Left hindlimb (tissue), 1 donor: Measurements from ENCODE around the gene ZPLD1.

Source experiments
- DNase-seq: peaks from one replicate; pipeline ENCODE4 v3.0.0-alpha.2; 2018

The ZPLD1 gene

DNA sequence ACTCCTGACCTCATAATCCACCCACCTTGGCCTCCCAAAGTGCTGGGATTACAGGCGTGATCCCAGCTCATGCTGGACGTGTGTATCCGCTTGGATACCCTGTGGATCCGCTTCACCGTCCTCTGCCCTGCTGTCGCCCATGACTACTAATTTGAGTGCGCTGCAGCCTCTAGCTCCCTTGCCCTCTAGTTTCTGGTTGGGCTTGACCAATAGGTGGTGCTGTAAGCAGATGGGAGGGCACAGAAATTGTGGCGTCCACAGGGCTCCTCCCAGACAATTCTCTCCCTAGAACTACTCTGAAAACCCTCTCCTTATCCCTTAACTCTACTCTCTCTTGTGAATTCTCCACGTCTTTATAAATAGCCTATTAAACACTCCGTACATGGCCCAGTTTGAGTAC is 36.2 kb downstream of the ZPLD1 start:
- no peak for DNase-seq

DNA sequence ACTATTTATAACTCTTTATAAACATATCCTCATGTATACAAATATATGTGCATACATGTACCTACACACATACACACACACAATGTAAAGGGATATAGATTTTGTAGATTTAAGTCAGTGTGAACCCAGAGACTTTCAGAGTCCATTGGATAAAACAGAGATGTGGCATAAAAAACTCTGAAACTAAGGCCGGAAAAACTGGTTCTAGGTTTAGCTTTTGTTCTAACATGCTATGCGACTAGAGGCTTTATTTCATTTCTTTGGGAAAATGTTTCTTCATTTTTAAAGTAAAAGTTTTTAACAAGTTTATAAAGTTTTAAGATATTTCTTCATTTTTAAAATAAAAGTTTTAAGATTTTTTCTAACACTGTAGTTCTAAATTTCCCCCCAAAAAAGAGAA is 36.7 kb downstream of the ZPLD1 start:
- no peak for DNase-seq

DNA sequence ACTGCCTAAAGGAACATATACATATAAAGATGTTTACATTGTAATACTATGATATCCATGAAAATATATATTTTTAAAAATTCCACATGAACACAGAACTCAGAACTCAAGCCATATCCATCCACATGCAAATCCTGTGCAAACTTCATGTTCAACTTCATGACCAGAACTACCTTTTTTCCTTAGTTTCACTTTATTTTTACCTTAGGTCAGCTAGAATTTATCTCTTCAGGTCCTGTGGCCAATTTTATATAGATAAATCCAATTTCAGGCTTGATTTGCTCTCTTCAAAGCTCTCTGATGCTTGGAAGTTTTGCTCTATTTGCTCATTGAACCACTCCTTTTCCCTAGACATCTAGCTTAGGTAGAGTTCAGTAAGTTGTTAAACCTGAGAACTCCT is 38.8 kb downstream of the ZPLD1 start:
- no peak for DNase-seq

DNA sequence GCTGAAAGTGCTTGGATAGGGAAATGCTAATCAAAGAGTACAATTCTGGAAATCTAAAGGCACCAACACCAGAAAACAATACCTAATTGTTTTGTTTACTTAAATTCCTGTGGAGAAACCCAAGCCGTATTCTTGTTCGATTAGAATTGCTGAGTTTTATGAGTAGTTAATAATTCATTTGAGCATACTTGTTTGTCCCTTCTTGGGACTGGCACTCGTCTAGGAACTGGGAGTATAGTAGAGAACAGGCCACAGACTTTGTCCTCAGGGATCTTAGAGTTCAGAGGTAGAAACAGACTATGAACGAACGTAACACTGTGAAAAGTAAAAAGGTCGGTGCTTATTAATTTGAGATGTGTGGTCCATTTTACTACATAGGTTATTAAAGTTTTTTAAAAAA is 39.4 kb downstream of the ZPLD1 start:
- DNase-seq, result no peak

DNA sequence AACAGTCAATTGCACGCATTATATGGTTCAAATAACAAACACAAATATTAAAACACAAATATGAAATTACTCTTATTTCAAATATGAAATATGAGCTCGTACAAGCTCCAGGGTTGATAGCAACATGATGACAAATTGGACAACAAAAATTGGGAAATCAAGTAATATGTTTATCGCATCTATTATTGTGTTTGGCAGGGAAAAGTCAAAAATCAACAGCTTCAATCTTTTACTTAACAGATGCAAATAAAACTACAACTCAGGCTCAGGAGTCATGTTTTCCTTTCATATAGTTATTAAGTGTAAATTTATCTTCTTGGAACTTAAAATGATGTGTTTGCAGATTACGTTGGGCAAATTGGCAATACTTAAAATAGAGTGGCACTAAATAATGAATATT is 41.4 kb downstream of the ZPLD1 start:
- DNase-seq, result no peak

DNA sequence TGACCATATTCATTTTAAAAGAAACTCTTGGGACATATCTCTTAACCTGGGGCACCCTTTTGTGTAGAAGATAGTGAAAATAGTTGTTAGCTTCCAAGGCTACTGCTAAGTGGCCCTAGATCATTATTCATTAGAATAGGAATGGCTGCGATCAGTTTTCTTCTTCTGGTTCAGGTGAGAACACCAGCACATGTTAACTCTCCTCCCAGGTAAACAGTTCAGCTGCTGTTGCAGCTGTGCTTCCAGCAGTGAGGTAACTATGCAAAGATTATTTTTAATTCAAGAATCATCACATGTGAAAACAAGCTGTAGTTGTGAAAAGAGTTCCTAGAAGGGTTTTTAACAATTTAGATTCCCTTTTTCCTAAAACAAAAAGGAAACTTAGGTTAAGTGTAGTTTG is 43.3 kb downstream of the ZPLD1 start:
- DNase-seq, result no peak

DNA sequence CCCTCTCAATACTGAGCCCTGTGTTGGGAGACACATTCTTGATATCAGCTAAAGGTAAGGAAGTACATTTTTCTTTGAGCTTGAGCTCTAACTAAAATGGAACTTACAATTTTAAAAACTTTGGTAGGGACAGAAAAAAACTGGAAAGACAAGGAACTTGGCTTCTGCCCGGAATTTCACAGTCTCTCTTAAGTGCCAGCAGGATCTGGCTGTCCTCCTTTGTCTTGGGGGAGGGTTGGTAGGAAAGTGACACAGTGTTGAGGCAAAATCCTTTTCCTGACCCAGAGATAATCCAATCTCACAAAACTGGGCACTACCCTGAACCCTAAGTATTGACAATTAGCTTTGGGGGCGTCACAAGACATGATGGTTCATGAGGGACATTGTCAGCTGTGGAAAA is 45.3 kb downstream of the ZPLD1 start:
- DNase-seq, result no peak

DNA sequence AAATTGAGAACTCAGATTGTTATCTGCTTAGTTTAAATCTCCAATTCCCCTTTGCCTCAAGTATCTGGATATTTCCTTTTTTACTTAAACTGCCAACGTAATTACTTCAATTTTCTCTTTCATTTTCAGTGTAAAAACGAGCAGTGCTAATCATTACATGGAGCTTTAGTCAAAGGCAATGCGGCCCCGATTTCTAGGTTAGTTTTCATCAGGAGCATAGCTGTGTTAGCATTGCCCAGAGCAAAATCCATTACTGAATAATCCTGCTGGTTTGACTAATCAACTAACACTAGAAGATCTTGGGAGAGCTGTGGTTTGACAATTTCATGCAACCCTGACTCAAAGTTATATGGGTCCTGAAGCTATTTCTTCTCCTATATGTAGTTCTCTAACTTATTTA is 46.2 kb downstream of the ZPLD1 start:
- no peak for DNase-seq

DNA sequence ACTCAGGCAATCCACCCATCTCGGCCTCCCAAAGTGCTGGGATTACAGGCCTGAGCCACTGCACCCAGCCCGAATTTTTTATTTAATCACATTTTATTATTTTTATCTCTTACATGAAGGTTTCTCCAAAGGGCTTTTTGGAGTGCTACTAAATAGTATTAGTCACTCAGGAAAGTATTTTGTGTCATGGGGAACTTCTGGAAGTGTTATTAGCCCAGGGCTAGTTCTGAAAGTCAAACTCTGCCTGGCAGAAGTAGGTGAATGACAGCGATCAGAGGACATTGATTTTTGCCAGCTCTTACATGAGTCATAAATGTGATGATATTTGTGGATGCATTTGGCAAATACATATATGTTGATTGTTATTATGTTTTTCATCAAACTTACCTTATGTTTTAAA is 48.7 kb downstream of the ZPLD1 start:
- DNase-seq, result no peak

DNA sequence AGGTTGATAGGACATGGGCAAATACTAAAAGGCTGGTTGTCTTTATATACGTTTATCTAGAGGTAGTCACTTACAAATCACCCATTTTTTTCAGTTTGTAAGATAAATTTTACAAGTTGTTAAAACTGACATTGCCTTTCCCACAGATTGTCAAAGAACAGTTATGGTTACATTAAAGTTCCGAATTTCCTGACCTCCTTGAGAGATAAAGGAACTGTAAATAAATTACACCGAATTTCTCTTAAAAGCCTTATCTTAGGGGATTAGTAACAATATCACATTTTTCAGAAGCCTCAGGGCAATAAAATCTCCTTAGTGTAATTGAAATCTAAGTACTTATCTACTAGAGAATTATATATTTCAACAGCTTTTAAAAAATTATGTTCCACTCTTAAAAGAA is 49.5 kb downstream of the ZPLD1 start:
- DNase-seq, result no peak

DNA sequence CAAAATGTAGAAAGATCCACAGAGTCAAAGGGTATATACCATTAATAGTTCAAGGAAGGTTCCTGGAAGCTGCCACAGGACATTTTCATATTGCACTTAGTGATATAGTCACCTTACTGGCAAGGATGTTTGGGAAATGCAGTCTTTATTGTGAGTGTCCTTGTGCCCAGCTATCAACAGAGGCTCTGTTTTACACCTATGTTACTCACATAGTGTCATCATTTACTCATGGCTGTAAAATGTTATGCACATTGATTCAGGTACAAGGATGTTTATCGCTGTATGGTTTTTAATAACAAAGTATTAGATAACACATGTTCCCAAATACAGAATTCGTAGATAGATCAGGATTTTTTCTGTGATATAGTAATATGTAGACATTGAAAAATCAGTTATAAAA is 50.9 kb downstream of the ZPLD1 start:
- DNase-seq, result no peak

DNA sequence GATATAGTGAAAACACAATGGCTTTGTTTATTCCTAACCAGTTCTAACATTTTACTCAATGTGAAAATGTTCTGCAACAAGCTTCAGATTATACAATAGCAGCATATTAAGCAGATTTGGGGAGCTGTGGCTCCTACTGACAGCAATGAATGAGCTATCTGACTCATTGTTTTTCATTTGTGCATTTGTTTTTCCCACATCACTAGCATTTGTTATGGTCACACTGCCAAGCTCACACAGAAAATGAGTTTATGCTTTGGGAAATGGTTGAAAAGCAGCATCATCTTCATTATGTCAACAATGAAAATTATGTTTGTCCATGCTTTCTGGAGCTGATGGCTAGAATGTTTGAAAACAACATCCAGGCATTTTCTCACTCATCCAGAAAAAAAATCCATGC is 53.5 kb downstream of the ZPLD1 start:
- DNase-seq, result no peak

DNA sequence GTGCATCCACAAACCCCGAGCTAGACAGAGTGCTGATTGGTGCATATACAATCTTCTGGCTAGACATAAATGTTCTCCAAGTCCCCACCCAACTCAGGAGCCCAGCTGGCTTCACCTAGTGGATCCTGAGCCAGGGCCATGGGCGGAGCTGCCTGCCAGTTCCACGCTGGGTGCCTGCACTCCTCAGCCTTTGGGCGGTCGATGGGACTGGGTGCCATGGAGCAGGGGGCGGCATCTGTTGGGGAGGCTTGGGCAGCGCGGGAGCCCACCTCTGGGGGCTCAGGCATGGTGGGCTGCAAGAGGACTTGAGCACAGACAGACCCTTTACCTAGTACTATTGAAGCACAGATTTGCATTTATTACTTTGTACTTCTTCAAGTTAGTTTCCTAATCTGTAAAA is 57.5 kb downstream of the ZPLD1 start:
- no peak for DNase-seq

DNA sequence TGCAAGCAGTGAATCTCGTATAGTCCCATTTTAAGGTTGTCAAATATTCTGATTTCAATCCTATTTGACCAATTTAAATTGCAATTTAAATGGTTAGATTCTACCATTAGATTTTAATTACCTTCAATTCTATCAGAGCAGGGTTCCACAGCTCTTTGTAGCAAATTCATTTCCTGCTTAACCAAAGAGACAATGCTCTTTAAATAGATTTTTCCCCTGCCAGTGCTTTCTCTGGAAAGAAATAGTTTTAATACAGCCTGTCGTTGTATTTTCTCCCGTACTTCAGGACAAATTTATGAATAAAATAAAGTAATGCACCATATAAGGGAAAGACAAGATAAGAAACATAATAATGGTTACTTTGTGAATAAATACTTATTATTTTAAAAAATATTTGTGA is 62.8 kb downstream of the ZPLD1 start:
- DNase-seq, result no peak

DNA sequence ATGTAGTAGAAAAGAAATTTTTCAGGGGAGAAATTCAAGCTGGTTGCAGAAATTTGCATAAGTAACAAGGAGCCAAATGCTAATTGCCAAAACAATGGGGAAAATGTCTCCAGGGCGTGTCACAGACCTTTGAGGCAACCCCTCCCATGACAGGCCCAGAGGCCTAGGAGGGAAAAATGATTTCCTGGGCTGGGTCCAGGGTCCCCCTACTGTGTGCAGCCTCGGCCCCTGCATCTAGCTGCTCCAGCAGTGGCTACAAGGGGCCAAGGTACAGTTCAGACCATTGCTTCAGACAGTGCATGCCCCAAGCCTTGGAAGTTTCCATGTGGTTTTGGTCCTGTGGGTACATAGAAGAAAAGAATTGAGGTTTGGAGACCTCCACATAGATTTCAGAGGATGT is 70.7 kb downstream of the ZPLD1 start:
- no peak for DNase-seq

DNA sequence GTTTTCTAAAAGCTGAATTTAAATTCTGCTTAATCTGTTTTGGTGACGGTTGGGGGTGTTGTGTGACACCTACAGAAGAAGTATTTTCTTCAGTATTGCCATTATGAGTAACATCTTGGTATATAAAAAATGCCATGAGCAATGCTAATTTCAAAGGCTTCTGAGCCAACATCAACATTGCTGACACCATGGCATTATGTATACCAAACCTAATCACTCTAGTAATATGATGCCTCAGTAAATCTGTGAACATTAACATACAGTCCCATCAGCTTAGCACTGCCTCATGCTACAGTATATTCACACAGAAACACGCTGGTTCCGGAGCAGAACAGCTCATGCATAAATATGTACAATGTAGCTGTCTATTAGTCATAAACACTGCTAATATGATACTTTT is 75.8 kb downstream of the ZPLD1 start:
- no peak for DNase-seq

DNA sequence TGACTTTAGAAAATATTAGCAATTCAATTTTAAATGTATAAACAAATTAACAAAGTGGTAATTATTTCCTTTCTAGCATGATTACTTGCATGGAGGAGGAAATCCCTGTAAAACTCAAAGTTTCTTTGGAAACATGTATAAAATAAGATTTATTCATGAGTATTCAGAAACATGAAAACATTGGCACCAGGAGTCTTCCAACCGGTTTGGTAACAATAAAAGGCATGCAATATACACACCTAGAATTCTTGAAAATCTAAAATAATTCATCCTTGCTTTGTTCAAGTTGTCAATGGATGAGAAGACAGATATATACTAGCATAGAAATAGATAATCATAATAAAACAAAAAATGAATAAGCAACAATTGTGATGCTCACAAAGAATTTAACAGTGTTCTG is 76.4 kb downstream of the ZPLD1 start:
- DNase-seq, result no peak

DNA sequence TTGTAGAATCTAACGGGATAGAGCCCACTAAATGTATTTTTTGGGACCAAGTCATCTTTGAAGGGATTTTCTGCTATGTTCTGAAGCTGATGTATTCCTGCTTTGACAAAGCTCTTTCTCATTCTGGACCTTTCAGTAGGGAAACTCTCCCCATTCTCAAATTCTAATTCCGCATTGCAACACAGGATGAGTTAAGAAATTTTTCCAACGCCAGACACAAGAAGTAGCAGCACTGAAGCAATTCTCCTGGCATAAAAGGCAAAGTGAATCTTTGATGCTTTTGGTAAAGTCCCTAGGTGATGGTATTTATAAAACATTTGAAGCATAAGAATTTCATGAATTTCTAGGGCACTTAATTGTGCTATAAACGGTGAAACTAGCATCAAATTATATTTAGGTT is 76.8 kb downstream of the ZPLD1 start:
- no peak for DNase-seq

DNA sequence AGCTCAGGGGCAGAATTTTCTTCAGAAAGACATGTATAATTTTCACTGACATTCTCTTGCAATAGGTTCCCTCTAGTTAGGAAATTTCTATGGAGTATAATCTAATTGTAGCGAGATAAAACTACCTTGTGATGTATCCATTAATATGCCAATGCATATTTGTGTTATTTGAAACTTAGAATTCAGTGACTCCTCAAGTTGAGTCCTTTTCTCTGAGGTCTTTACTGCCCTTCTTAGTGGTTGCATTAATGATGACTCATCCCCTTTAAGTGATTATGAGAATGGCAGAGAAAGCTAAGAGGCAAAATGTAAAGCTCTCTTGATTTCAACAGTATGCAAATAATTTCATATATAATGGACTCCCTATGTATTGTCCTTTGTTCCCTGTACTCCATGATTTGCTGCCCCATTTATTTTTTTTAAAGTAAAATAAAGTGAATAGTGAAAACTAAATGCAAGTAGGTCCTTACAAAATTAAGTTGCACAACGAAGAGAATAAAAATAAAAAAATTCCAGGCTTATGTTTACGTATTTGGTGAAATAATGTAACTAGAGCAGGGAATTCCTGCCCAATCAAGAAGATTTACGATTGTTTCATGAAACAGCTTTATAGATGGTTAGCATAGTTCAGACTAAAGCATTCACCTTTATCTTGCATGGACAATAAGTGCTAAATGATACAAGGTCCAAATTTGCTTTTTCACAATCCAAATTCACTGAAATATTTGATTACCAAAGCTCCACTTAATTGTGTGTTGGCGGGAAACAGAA is 78.1 kb downstream of the ZPLD1 start:
- DNase-seq, result no peak

DNA sequence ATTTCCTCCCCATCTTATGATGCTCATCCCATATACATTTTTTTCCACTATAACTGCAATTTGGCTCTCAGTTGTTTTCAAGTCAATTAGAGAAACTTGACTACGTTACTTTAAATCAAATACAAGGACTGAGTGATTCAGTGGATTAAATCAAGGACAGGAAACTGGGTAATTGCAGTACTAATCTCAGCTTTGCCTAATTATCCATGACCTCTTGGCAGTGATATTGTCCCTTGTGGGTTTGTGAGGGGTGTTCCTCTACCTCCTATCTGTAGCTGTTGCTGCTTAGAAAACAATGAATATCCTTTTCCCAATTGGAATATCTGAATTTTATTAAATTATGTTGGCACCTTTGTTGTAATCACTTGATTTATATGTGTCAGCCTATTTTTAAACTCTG is 79.4 kb downstream of the ZPLD1 start:
- no peak for DNase-seq

DNA sequence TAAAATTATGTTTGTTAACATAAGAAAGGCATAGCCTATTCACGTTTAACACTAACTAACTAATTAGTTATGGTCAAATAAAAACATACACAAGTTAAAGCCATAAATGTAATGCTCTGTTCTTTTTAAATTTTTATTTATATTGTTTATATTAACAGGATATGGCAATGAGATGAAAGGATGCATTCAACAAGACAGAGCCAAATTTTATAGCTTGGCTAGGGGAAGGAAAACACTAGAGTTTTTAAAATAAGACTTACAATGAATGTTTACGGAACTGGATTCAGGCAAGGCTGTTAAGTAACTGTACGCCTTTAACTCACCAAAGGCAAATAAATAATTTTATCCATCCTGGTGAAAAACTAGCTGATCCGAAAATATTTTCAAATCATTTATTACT is 86.4 kb downstream of the ZPLD1 start:
- DNase-seq, result no peak

DNA sequence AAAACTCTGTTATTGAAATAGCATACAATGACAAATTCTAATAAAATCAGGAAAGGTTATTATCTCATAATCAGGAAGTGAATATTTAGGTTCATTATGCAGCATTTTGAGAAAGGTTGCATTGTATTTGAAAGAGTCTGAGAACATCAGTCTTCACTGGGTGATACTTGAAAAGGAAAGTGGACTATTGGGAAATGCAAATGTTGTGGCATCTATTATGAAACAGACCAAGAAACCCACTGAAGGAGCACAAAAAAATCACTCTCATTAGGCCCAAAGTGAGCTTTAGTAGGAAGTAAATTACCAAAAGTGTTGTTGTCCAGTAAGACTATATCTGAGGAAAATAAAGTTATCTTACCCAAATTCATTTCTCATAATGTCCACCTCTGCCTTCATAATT is 90.8 kb downstream of the ZPLD1 start:
- no peak for DNase-seq

DNA sequence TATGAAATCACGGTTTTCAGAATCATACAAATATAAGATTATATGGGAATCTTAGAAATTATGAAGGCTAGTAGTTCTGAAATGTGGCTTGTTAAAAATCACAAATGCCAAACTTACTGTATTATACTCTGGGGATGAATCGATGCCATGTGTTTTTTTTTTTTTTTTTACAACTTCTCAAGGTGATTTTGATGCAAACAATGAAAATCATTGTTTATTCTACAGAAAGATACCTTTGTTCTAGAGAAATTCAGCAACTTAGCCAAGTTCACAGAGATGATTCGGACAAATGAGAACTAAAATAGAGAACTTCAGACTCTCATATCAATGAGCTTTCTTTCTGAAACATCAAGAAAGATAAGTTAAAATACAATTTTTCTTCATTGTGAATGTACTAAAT is 92.0 kb downstream of the ZPLD1 start:
- no peak for DNase-seq

DNA sequence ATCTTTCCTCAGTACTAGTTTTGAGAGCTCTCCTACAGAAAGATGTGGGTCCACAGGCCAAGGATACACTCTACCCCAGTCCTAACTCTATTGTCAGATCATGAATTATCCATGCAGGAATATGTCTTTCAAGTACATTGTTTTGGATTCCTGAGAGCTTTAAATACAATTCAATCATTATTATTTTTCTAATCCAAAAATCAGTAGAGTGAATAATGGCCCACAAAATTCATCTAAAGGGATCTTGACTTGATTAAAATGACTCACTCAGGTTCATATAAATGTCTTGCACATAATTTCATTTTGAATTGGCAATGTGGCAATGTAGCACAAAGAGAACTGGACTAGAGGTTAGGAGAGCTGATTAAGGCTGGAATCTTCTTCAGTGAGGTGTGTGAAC is 93.9 kb downstream of the ZPLD1 start:
- no peak for DNase-seq
